ENCODE data around the gene MN1.

The MN1 gene

DNA sequence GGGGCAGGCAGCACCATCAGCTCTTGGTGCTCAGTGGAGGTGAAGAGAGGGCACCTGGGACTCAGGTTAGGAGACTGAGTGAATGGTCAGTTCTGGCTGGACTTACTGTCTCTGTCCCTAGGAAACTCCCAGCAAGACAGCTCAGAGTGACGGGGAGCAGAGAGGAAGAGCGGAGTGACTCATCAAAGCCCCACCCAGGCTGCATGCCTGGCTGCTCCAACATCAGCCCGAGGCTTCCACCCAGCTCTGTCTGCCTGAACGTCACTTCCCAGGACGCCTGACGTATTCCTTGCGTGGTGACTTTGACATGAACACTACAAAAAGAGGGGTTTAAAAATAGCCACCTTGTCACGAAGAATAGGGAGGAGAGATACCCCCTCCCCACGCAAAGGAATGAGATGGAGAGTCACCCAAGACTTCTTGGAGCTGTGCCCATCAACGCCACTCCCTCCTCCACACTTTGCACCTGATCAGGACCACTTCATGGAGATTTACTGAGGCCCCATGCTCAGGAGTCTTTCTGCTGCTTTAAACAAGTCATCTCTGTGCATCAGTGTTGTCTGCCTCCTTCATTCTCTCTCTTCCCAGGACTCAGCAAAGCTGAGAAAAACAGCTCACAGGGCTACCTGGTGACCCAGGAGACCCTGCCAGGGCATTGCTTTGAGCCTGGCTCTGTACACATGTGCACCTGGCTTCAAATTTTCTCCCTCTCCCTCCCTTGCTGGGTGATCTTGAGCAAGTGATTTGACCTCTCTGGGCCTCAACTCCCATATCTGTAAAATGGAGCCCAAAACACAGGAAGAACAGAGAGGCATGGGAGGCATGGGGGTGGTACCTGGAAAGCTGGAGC, 83.1 kb downstream of the MN1 start:
- no peaks in the 10 kb centered on the region for H3F3A ChIP-seq (ENCODE audit: control insufficient read depth, insufficient read depth)
- no peaks in the 10 kb centered on the region for H3K27me3 ChIP-seq (ENCODE audit: control insufficient read depth, low read length)
- H3K9me2 ChIP-seq (replicated peaks; ENCODE audit: control insufficient read depth, low read length) = no peaks in the 10 kb centered on the region
- H3K4me2 ChIP-seq (ENCODE audit: low read length) = no peak overlapping the region
- H4K20me1 ChIP-seq (ENCODE audit: control insufficient read depth, insufficient read depth, low read depth, low read length) = no peaks in the 10 kb centered on the region
- no peaks in the 10 kb centered on the region for H3K79me2 ChIP-seq (ENCODE audit: control insufficient read depth, low read length)
- H3K27ac ChIP-seq (ENCODE audit: low read depth, low read length) = no peak overlapping the region
- no peak overlapping the region for H3K4me3 ChIP-seq (ENCODE audit: low read length)
- no peaks in the 10 kb centered on the region for H3K4me1 ChIP-seq (ENCODE audit: control insufficient read depth, low read length)
- no peak for TF ChIP-seq EZH2phosphoT487 (IDR thresholded peaks at IDR 0.05; ENCODE audit: borderline replicate concordance, low read length)
- TF ChIP-seq, protein P1, sequence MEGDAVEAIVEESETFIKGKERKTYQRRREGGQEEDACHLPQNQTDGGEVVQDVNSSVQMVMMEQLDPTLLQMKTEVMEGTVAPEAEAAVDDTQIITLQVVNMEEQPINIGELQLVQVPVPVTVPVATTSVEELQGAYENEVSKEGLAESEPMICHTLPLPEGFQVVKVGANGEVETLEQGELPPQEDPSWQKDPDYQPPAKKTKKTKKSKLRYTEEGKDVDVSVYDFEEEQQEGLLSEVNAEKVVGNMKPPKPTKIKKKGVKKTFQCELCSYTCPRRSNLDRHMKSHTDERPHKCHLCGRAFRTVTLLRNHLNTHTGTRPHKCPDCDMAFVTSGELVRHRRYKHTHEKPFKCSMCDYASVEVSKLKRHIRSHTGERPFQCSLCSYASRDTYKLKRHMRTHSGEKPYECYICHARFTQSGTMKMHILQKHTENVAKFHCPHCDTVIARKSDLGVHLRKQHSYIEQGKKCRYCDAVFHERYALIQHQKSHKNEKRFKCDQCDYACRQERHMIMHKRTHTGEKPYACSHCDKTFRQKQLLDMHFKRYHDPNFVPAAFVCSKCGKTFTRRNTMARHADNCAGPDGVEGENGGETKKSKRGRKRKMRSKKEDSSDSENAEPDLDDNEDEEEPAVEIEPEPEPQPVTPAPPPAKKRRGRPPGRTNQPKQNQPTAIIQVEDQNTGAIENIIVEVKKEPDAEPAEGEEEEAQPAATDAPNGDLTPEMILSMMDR (IDR thresholded peaks at IDR 0.05; ENCODE audit: low read depth, low read length, poor library complexity, severe bottlenecking) = no peak
- H3K9me3 ChIP-seq (ENCODE audit: control insufficient read depth, insufficient read depth, low read length) = no peaks in the 10 kb centered on the region
- H3K36me3 ChIP-seq (ENCODE audit: control insufficient read depth, low read length) = no peaks in the 10 kb centered on the region

DNA sequence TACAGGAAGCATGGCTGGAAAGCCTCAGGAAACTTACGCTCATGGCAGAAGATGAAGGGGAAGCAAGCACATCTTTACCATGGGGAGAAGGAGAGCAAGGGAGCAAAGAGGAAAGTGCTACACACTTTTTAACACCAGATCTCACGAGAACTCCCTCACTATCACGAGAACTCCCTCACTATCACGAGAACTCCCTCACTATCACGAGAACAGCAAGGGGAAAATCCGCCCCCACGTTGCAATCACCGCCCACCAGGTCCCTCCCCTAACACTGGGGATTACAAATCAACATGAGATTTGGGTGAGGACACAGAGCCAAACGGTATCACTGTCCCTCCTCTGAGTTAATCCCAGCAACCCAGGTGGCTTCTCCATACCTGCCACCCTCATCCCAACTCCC, 84.5 kb downstream of the MN1 start:
- Histone ChIP-seq H3K9me2 (replicated peaks; ENCODE audit: control insufficient read depth, low read length) (no peaks in the 10 kb centered on the region), H4K20me1 (ENCODE audit: control insufficient read depth, insufficient read depth, low read depth, low read length) (no peaks in the 10 kb centered on the region), H3K9me3 (ENCODE audit: control insufficient read depth, insufficient read depth, low read length) (no peaks in the 10 kb centered on the region), H3K4me2 (ENCODE audit: low read length) (no peak overlapping the region), H3K27ac (ENCODE audit: low read depth, low read length) (no peak overlapping the region), H3K4me3 (ENCODE audit: low read length) (no peak overlapping the region), H3K79me2 (ENCODE audit: control insufficient read depth, low read length) (no peaks in the 10 kb centered on the region), H3F3A (ENCODE audit: control insufficient read depth, insufficient read depth) (no peaks in the 10 kb centered on the region), H3K4me1 (ENCODE audit: control insufficient read depth, low read length) (no peaks in the 10 kb centered on the region), H3K27me3 (ENCODE audit: control insufficient read depth, low read length) (no peaks in the 10 kb centered on the region), H3K36me3 (ENCODE audit: control insufficient read depth, low read length) (no peaks in the 10 kb centered on the region)
- TF ChIP-seq, protein P1 (IDR thresholded peaks at IDR 0.05; ENCODE audit: low read depth, low read length, poor library complexity, severe bottlenecking) = no peak
- TF ChIP-seq EZH2phosphoT487 (IDR thresholded peaks at IDR 0.05; ENCODE audit: borderline replicate concordance, low read length) = no peak

DNA sequence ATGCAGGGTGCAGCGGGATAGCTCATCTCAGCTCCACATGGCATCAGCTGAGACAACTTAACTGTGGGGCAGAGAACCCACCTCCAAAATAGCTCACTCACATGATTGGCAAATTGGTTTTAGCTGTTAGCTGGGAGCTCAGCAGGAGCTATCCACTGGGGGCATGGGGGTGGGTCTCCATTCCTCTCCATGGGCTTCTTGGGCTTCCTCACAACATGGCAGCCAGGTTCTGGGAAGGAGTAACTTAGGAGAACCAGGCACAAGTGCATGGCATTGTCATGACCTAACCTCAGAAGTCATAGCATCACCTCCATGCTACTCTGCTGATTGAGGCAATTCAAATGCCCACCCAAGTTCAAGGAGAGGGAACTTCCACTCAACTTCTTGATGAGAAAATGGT, 85.5 kb downstream of the MN1 start:
- Histone ChIP-seq H3K27ac (ENCODE audit: low read depth, low read length) (no peak overlapping the region), H3K9me3 (ENCODE audit: control insufficient read depth, insufficient read depth, low read length) (no peaks in the 10 kb centered on the region), H4K20me1 (ENCODE audit: control insufficient read depth, insufficient read depth, low read depth, low read length) (no peaks in the 10 kb centered on the region), H3F3A (ENCODE audit: control insufficient read depth, insufficient read depth) (no peaks in the 10 kb centered on the region), H3K4me3 (ENCODE audit: low read length) (no peak overlapping the region), H3K9me2 (replicated peaks; ENCODE audit: control insufficient read depth, low read length) (no peaks in the 10 kb centered on the region), H3K79me2 (ENCODE audit: control insufficient read depth, low read length) (no peaks in the 10 kb centered on the region), H3K4me2 (ENCODE audit: low read length) (no peak overlapping the region), H3K36me3 (ENCODE audit: control insufficient read depth, low read length) (no peaks in the 10 kb centered on the region), H3K4me1 (ENCODE audit: control insufficient read depth, low read length) (no peaks in the 10 kb centered on the region), H3K27me3 (ENCODE audit: control insufficient read depth, low read length) (no peaks in the 10 kb centered on the region)
- TF ChIP-seq EZH2phosphoT487 (IDR thresholded peaks at IDR 0.05; ENCODE audit: borderline replicate concordance, low read length) = no peak
- TF ChIP-seq, protein P1 (IDR thresholded peaks at IDR 0.05; ENCODE audit: low read depth, low read length, poor library complexity, severe bottlenecking) = no peak

Data from DOHH2 (cell line).